RWPE1 (cell line): ENCODE measurements around the gene SLC22A4.

Experiments
- CTCF ChIA-PET: fragments of 350-600 bp; sonication (Branson Sonifier 250); formaldehyde crosslinking; extraction: SDS; loops from one replicate; lab custom pipeline; 2021; lab: Yijun Ruan, JAX
- POLR2A ChIA-PET: fragments of 400-600 bp; formaldehyde crosslinking; extraction: SDS; loops from one replicate; lab custom pipeline; 2020; ENCODE audit warnings: antibody characterized with exemption; ENCODE audit not compliant: low non-redundant PET; lab: Yijun Ruan, JAX
- DNase-seq: peaks from one replicate; pipeline ENCODE4 v3.0.0; 2012; ENCODE audit warnings: low spot score
- H3K27ac ChIP-seq: fragments of 450-650 bp; 2 replicates; pipeline ENCODE4 v1.5.1; 2017
- CTCF ChIP-seq: fragments of 450-650 bp; conservative IDR thresholded peaks from 2 replicates; pipeline ENCODE4 v1.5.1; 2017; ENCODE audit warnings: low read depth, mild to moderate bottlenecking

Gene SLC22A4

GRCh38 chr5:132258102-132259068 is 35.8 kb upstream of the SLC22A4 start:
- peak; percentile 70 for DNase-seq
- peak overlapping the region; percentile 98 for H3K27ac ChIP-seq
- ChIA-PET CTCF (interaction anchor here (0.7 to 3.1 kb wide), 2 partner anchors 14 to 20 kb away, joined by 3 to 20 read pairs; no protein-coding TSS in a partner anchor), POLR2A (interaction anchor here (1.1 to 1.5 kb wide), 2 partner anchors 21 to 33 kb away, joined by 3 read pairs; no protein-coding TSS in a partner anchor)
- TF ChIP-seq CTCF = no peak

- CTCF ChIA-PET = interaction anchor here (0.6 to 3.1 kb wide), 4 partner anchors 13 to 65 kb away, joined by 3 to 20 read pairs (median 10); no protein-coding TSS in a partner anchor
Measured at GRCh38 chr5:132259069-132259851, 34.9 kb upstream of the SLC22A4 start.

GRCh38 chr5:132260051-132260450 is 34.1 kb upstream of the SLC22A4 start:
- DNase-seq = peak; percentile 48
- ChIA-PET POLR2A (interaction anchor here (0.6 to 1.5 kb wide), 3 partner anchors 9 to 34 kb away, joined by 3 read pairs; no protein-coding TSS in a partner anchor), CTCF (interaction anchor here (0.6 to 3.1 kb wide), 3 partner anchors 12 to 64 kb away, joined by 4 to 20 read pairs (median 16); no protein-coding TSS in a partner anchor)
- TF ChIP-seq CTCF = no peak
- peak overlapping the region; percentile 98 for H3K27ac ChIP-seq

More at GRCh38 chr5:132259069-132259851, 34.9 kb upstream of the SLC22A4 start:
- peak overlapping the region; percentile 98 for H3K27ac ChIP-seq
- DNase-seq = peak; percentile 72
- POLR2A ChIA-PET = interaction anchor here (0.8 to 1.5 kb wide), 3 partner anchors 22 to 35 kb away, joined by 3 to 7 read pairs (median 3); partner anchors contain the start of gene SLC22A4
- TF ChIP-seq CTCF = no peak

- POLR2A ChIA-PET = interaction anchor here (0.6 kb wide), 1 partner anchor 9 kb away, joined by 3 read pairs; no protein-coding TSS in a partner anchor
Measured at GRCh38 chr5:132260714-132261551, 33.3 kb upstream of the SLC22A4 start.

More at GRCh38 chr5:132260714-132261551, 33.3 kb upstream of the SLC22A4 start:
- no peak for TF ChIP-seq CTCF
- peak; percentile 53 for DNase-seq
- peak overlapping the region; percentile 98 for H3K27ac ChIP-seq
- CTCF ChIA-PET = interaction anchor here (0.6 to 3.1 kb wide), 4 partner anchors 11 to 71 kb away, joined by 4 to 20 read pairs (median 11); no protein-coding TSS in a partner anchor
